B cell (primary cell): Measurements from ENCODE around the gene FLAD1. TPM values are rescaled to one million over a fixed set of nuclear protein-coding genes. Genes with fewer than 3 reads are reported as not detected.

ENCODE experiments used
- ATAC-seq: fragments of 200-7000 bp; cut with Tn5 transposase; one replicate; pipeline ENCODE4 v1.10.0; 2021; ENCODE audit warnings: low read depth, mild to moderate bottlenecking, moderate number of reproducible peaks, moderate library complexity
- CTCF ChIA-PET: fragments of 350-600 bp; sonication (Branson Sonifier 250); formaldehyde crosslinking; loops from one replicate; lab custom pipeline; 2021; ENCODE audit warnings: antibody characterized with exemption, inconsistent platforms; lab: Charles Lee
- POLR2A ChIA-PET: fragments of 350-600 bp; sonication (Branson Sonifier 250); formaldehyde crosslinking; loops from one replicate; lab custom pipeline; 2021; ENCODE audit warnings: antibody characterized with exemption; lab: Charles Lee
- DNase-seq: peaks from one replicate; pipeline ENCODE4 v3.0.0; 2013
- H2AFZ ChIP-seq: 2 replicates; pipeline ENCODE4 v1.6.1; 2012; ENCODE audit warnings: mild to moderate bottlenecking, low read depth, low read length; ENCODE audit not compliant: insufficient read depth, poor library complexity, severe bottlenecking
- H3K27ac ChIP-seq, 2 donors: 1 replicate in 1 of 2; 2 replicates in 1 of 2; pipeline ENCODE4 v1.5.1; 2012 to 2013; ENCODE audit warnings: low read length in 2 of 2, mild to moderate bottlenecking in 2 of 2, moderate library complexity in 1 of 2
- H3K27me3 ChIP-seq, 4 experiments: fragments of 200-600 bp in 1 of 4; sonication (generic) in 1 of 4; replicated peaks in 1 of 4; 1 replicate in 2 of 4; 2 replicates in 2 of 4; pipeline versions ENCODE4 v1.6.1 to v1.7.0; 2013 to 2016; ENCODE audit warnings: low read length in 3 of 4, mild to moderate bottlenecking in 2 of 4, mixed read lengths in 1 of 4, moderate library complexity in 1 of 4; ENCODE audit not compliant: insufficient read depth in 4 of 4, control insufficient read depth in 3 of 4; ENCODE audit errors: control extremely low read depth in 1 of 4
- H3K36me3 ChIP-seq, 2 experiments: replicated peaks in 1 of 2; 1 replicate in 1 of 2; 2 replicates in 1 of 2; pipeline versions ENCODE4 v1.6.1 to v1.7.1; 2013; ENCODE audit warnings: low read length in 1 of 2; ENCODE audit not compliant: insufficient read depth in 2 of 2, control insufficient read depth in 1 of 2; ENCODE audit errors: control extremely low read depth in 1 of 2, extremely low read depth in 1 of 2
- H3K4me1 ChIP-seq, 2 donors: fragments of 200-600 bp in 1 of 2; sonication (generic) in 1 of 2; 1 replicate in 1 of 2; 2 replicates in 1 of 2; pipeline versions ENCODE4 v1.5.1 to v1.6.1; 2013 to 2017; ENCODE audit warnings: low read length in 2 of 2; ENCODE audit not compliant: control insufficient read depth in 2 of 2, insufficient read depth in 2 of 2
- H3K4me2 ChIP-seq: replicated peaks from 2 replicates; pipeline ENCODE3; 2012; ENCODE audit warnings: mild to moderate bottlenecking, low read depth, low read length; ENCODE audit not compliant: poor library complexity, severe bottlenecking
- H3K4me3 ChIP-seq, 5 experiments: fragments of 200-600 bp in 1 of 5; sonication (generic) in 1 of 5; 1 replicate in 3 of 5; 2 replicates in 2 of 5; pipeline versions ENCODE4 v1.5.1 to v1.7.0; 2011 to 2016; ENCODE audit warnings: low read length in 4 of 5, mild to moderate bottlenecking in 4 of 5, low read depth in 2 of 5, control low read depth in 1 of 5, moderate library complexity in 1 of 5; ENCODE audit not compliant: insufficient read depth in 1 of 5; ENCODE audit errors: control extremely low read depth in 1 of 5, extremely low read depth in 1 of 5
- H3K79me2 ChIP-seq: fragments of 200-600 bp; sonication (generic); one replicate; pipeline ENCODE4 v1.6.0; 2016; ENCODE audit warnings: low read length; ENCODE audit not compliant: control insufficient read depth, insufficient read depth
- H3K9ac ChIP-seq: fragments of 200-600 bp; sonication (generic); 2 replicates; pipeline ENCODE4 v1.6.1; 2017; ENCODE audit warnings: mild to moderate bottlenecking, low read length, moderate library complexity
- H3K9me3 ChIP-seq, 3 donors: one replicate each; pipeline versions ENCODE4 v1.6.1 to v1.7.1; 2013; ENCODE audit warnings: low read length in 2 of 3; ENCODE audit not compliant: control insufficient read depth in 2 of 3, insufficient read depth in 1 of 3; ENCODE audit errors: control extremely low read depth in 1 of 3
- H4K20me1 ChIP-seq: 2 replicates; pipeline ENCODE4 v1.6.0; 2012; ENCODE audit warnings: mild to moderate bottlenecking, low read length; ENCODE audit not compliant: insufficient read depth, control insufficient read depth, poor library complexity, severe bottlenecking
- H3K27ac Mint-ChIP-seq: one replicate; pipeline ENCODE4 v1.8.0; 2021; ENCODE audit warnings: mixed read lengths
- H3K27me3 Mint-ChIP-seq: one replicate; pipeline ENCODE4 v1.8.0; 2021; ENCODE audit warnings: mixed read lengths
- H3K4me1 Mint-ChIP-seq: one replicate; pipeline ENCODE4 v1.8.0; 2021; ENCODE audit warnings: mixed read lengths
- H3K4me3 Mint-ChIP-seq: one replicate; pipeline ENCODE4 v1.8.0; 2021; ENCODE audit warnings: mixed read lengths
- H3K9me3 Mint-ChIP-seq: one replicate; pipeline ENCODE4 v1.8.0; 2022; ENCODE audit warnings: mixed read lengths; ENCODE audit not compliant: insufficient read depth
- EZH2 ChIP-seq: IDR thresholded peaks from 2 replicates; pipeline ENCODE4 v1.6.1; 2012; ENCODE audit warnings: borderline replicate concordance, low read depth, mild to moderate bottlenecking, moderate library complexity, low read length; ENCODE audit not compliant: insufficient read depth, poor library complexity, severe bottlenecking
- WGBS: methylation state at CpG from one replicate; pipeline ENCODE4 v1.1.5; 2013; ENCODE audit warnings: missing lambda C conversion rate; ENCODE audit not compliant: insufficient coverage; 5-methylcytosine and 5-hydroxymethylcytosine counted together
- intact Hi-C: fragments of 100-400 bp; cut with micrococcal nuclease; formaldehyde crosslinking; loops from one replicate; pipeline ENCODE4 v1.10.0; 2022
- polyA plus RNA-seq: library from polyadenylated mRNA; depleted of rRNA; stranded (reverse); fragments of >200 nt; gene quantifications from 2 replicates; pipeline ENCODE4 v1.2.3, GENCODE V29; 2012
- total RNA-seq, 2 donors: library from RNA; stranded (reverse); fragments of 120-200 nt in 1 of 2; gene quantifications; 1 replicate in 1 of 2; 2 replicates in 1 of 2; pipeline versions ENCODE4 v1.2.3 to v1.2.4, GENCODE V29; 2013 to 2022
- TF ChIP-seq, protein P1 (sequence below): fragments of 200-600 bp; IDR thresholded peaks from one replicate; pipeline ENCODE4 v1.8.0; 2022; ENCODE audit warnings: antibody characterized with exemption, mild to moderate bottlenecking

The FLAD1 gene
- total and polyA plus RNA-seq, 2 donors (not counting 1 experiment from before 2014, with no cell fraction given): 51.4 to 83.0 TPM

DNA sequence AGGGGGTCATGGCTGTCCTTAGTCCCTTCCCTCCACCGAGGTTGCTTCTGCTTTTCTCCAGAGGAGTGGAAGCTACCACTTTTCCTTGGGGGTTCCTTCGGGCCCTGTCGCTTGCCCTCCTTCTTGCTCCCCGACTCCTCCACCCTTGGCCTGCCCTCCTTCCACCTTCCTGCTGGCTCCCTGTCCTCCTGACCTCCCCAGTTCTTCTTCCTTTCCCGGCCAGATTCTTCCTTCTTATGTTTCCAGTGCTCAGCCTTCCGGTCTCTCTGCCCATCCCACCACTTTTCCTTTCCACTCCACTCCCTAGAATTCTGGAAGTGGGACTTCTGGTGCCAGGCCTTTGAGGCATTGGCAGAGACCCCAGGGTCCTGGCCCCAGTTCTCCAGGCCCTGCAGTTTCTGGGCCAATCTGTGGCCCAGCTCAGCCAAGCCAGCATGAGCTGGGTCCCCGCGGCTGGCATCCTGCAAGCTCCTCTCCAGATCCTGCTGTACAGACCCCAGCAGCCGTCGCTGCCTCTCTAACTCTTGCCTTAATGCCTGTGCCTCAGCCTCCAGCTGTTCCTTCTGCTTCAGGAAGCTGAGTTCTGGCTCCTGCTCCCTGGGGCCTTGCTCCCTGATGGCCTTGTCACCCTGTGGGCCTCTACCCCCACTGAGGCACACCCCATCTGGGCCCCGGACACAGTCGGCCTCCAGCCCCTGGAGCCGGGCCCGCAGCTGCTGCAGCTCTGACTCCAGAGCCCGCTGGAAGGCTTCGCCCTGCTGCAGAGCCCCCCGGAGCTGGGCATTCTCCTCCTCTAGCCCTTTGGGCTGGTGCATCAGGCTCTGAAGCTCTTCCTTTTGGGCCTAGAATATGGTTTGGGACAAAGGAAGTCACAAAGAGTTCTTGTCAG is 36.9 kb upstream of the FLAD1 start:
- DNase-seq (no peak), ATAC-seq (no peak)
- peaks cover 23% of the 10 kb centered on the region for H3K79me2 ChIP-seq
- H3K9me3 ChIP-seq: no peaks in the 10 kb centered on the region
- Mint-ChIP-seq H3K9me3 (no peaks in the 10 kb centered on the region), H3K4me3 (no peak overlapping the region), H3K27me3 (no peaks in the 10 kb centered on the region), H3K27ac (no peak overlapping the region), H3K4me1 (peaks cover 56% of the 10 kb centered on the region)
- peaks cover 36% of the 10 kb centered on the region for H4K20me1 ChIP-seq
- no peak overlapping the region for H3K27ac ChIP-seq
- no peak overlapping the region for H3K9ac ChIP-seq
- no peaks in the 10 kb centered on the region for H3K27me3 ChIP-seq
- 85% methylated on average over 17 of the region's 17 CpGs for WGBS
- CTCF ChIA-PET: interaction anchor here (0.7 to 2.3 kb wide), 5 partner anchors 10 to 145 kb away, joined by 3 to 8 read pairs (median 4); partner anchors contain the start of genes EFNA4 and PMVK
- no peak overlapping the region for H2AFZ ChIP-seq
- TF ChIP-seq, protein P1, sequence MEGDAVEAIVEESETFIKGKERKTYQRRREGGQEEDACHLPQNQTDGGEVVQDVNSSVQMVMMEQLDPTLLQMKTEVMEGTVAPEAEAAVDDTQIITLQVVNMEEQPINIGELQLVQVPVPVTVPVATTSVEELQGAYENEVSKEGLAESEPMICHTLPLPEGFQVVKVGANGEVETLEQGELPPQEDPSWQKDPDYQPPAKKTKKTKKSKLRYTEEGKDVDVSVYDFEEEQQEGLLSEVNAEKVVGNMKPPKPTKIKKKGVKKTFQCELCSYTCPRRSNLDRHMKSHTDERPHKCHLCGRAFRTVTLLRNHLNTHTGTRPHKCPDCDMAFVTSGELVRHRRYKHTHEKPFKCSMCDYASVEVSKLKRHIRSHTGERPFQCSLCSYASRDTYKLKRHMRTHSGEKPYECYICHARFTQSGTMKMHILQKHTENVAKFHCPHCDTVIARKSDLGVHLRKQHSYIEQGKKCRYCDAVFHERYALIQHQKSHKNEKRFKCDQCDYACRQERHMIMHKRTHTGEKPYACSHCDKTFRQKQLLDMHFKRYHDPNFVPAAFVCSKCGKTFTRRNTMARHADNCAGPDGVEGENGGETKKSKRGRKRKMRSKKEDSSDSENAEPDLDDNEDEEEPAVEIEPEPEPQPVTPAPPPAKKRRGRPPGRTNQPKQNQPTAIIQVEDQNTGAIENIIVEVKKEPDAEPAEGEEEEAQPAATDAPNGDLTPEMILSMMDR: no peak
- TF ChIP-seq EZH2: no peak
- H3K4me2 ChIP-seq: no peak overlapping the region
- POLR2A ChIA-PET: interaction anchor here (0.5 to 0.8 kb wide), 2 partner anchors 10 to 27 kb away, joined by 3 to 7 read pairs; partner anchors contain the start of gene PBXIP1
- peaks cover 2 to 58% of the 10 kb centered on the region in 2 experiments for H3K36me3 ChIP-seq
- intact Hi-C loops: no loop called here
- H3K4me3 ChIP-seq: no peak overlapping the region
- H3K4me1 ChIP-seq: peaks cover 39 to 52% of the 10 kb centered on the region in 2 donors

GRCh38 chr1:154948079-154948478 is 35.1 kb upstream of the FLAD1 start:
- CTCF ChIA-PET: interaction anchor here (1.0 kb wide), 1 partner anchor 137 kb away, joined by 3 read pairs; no protein-coding TSS in a partner anchor
- Histone ChIP-seq H3K9me3 (no peaks in the 10 kb centered on the region), H3K36me3 (peaks cover 2 to 67% of the 10 kb centered on the region in 2 experiments), H3K79me2 (peaks cover 36% of the 10 kb centered on the region), H3K9ac (no peak overlapping the region), H4K20me1 (peaks cover 47% of the 10 kb centered on the region), H2AFZ (no peak overlapping the region), H3K4me1 (peaks cover 40 to 52% of the 10 kb centered on the region in 2 donors), H3K4me3 (no peak overlapping the region), H3K27me3 (no peaks in the 10 kb centered on the region), H3K4me2 (no peak overlapping the region), H3K27ac (no peak overlapping the region)
- no peak for DNase-seq
- no peaks in the 10 kb centered on the region for H3K9me3 Mint-ChIP-seq
- intact Hi-C loops: no loop called here
- POLR2A ChIA-PET: no interaction called here
- peaks cover 57% of the 10 kb centered on the region for H3K4me1 Mint-ChIP-seq
- H3K27ac Mint-ChIP-seq: no peak overlapping the region
- no peak for ATAC-seq
- no peak overlapping the region for H3K4me3 Mint-ChIP-seq
- WGBS: 96% methylated on average over 11 of the region's 11 CpGs
- TF ChIP-seq EZH2: no peak
- TF ChIP-seq, protein P1: no peak
- H3K27me3 Mint-ChIP-seq: no peaks in the 10 kb centered on the region
